Caki2 (cell line): ENCODE data around the gene IFT122. TPM values are rescaled to one million over a fixed set of nuclear protein-coding genes. Genes with fewer than 3 reads are reported as not detected.

Experiments used
- DNase-seq: peaks from one replicate; pipeline ENCODE4 v3.0.0-alpha.2; 2015; ENCODE audit warnings: low read depth
- in situ Hi-C: cut with HindIII; loops from 2 replicates; pipeline ENCODE4 v1.10.0; 2016; ENCODE audit warnings: low sequenced_read_pairs, low pct_unique_long_range_greater_than_20kb, mixed read lengths
- total RNA-seq: library from RNA; depleted of rRNA; stranded (reverse); fragments of >200 nt; shearing (Covaris generic); gene quantifications from 2 replicates; pipeline ENCODE4 v1.2.3, GENCODE V29; 2014; ENCODE audit warnings: low replicate concordance; rRNA removed

IFT122 gene
- total RNA-seq, 1 experiment from 2014 or later = 23.4 TPM

GRCh38 chr3:129567939-129568338 lies 127.9 kb downstream of the IFT122 start:
- in situ Hi-C loops = no loop called here
- no peak for DNase-seq

GRCh38 chr3:129569856-129570255 lies 129.8 kb downstream of the IFT122 start:
- in situ Hi-C loops = no loop called here
- DNase-seq = no peak

Other genes starting within 250 kb of the IFT122 start
- gene COPG1, start 190.6 kb upstream of the IFT122 start, total RNA-seq = 74.1 and 114 TPM in 2 replicates
- gene HMCES, start 161.4 kb upstream of the IFT122 start, total RNA-seq = 44.9 and 48.1 TPM in 2 replicates
- gene EFCAB12, start 11.6 kb upstream of the IFT122 start, total RNA-seq = not detected in 2 replicates
- gene MBD4, start 276 bp upstream of the IFT122 start, total RNA-seq = 8.9 and 13.6 TPM in 2 replicates
- gene RHO, start 88.4 kb downstream of the IFT122 start, total RNA-seq = not detected in 2 replicates
- not detected in 2 replicates for gene H1-8, start 103.0 kb downstream of the IFT122 start, total RNA-seq
- 29.0 and 74.1 TPM in 2 replicates for gene PLXND1, start 166.5 kb downstream of the IFT122 start, total RNA-seq